HepG2 (cell line): Measurements from ENCODE around the gene ACADVL. TPM values are rescaled to one million over a fixed set of nuclear protein-coding genes. Genes with fewer than 3 reads are reported as not detected.
A peak's percentile ranks its signal among the peaks of the same experiment; 100 is the strongest.

ENCODE experiments used
- AGO1 ChIP-seq: fragments of 200-400 bp; formaldehyde crosslinking; IDR thresholded peaks from 2 replicates; pipeline ENCODE4 v1.6.1; 2017; ENCODE audit warnings: mild to moderate bottlenecking, low read depth, low read length, moderate library complexity; ENCODE audit not compliant: poor library complexity, severe bottlenecking
- ATAD3A ChIP-seq: sonication (generic); formaldehyde crosslinking; IDR thresholded peaks from 2 replicates; pipeline ENCODE4 v1.4.0; 2020; ENCODE audit warnings: missing genetic modification reagents
- MYC ChIP-seq: sonication (generic); formaldehyde crosslinking; IDR thresholded peaks from 2 replicates; pipeline ENCODE4 v1.9.0; 2021; ENCODE audit warnings: missing genetic modification reagents, borderline replicate concordance
- SATB2 ChIP-seq: sonication (generic); formaldehyde crosslinking; IDR thresholded peaks from 2 replicates; pipeline ENCODE4 v1.5.0; 2020; ENCODE audit warnings: missing genetic modification reagents
- SNRNP70 ChIP-seq: fragments of 200-400 bp; formaldehyde crosslinking; IDR thresholded peaks from 2 replicates; pipeline ENCODE4 v1.6.1; 2017; ENCODE audit warnings: mild to moderate bottlenecking, low read depth, low read length, moderate library complexity
- TBP ChIP-seq: sonication (generic); formaldehyde crosslinking; IDR thresholded peaks from 2 replicates; pipeline ENCODE4 v1.5.0; 2020; ENCODE audit warnings: missing genetic modification reagents
- TMF1 ChIP-seq: sonication (generic); formaldehyde crosslinking; IDR thresholded peaks from 2 replicates; pipeline ENCODE4 v1.8.1; 2022; ENCODE audit warnings: low read depth, missing genetic modification reagents
- YEATS2 ChIP-seq: sonication (generic); formaldehyde crosslinking; IDR thresholded peaks from 2 replicates; pipeline ENCODE4 v1.4.0; 2020; ENCODE audit warnings: missing genetic modification reagents, borderline replicate concordance
- ZBTB20 ChIP-seq: sonication (generic); formaldehyde crosslinking; IDR thresholded peaks from 2 replicates; pipeline ENCODE4 v1.8.1; 2023; ENCODE audit warnings: missing genetic modification reagents, low read depth, mild to moderate bottlenecking, borderline replicate concordance
- ZC3H4 ChIP-seq: sonication (generic); formaldehyde crosslinking; IDR thresholded peaks from 2 replicates; pipeline ENCODE4 v1.4.0; 2020; ENCODE audit warnings: missing genetic modification reagents, borderline replicate concordance
- ZFP91 ChIP-seq: sonication (generic); formaldehyde crosslinking; IDR thresholded peaks from 2 replicates; pipeline ENCODE4 v1.9.0; 2022; ENCODE audit warnings: missing genetic modification reagents, mild to moderate bottlenecking, borderline replicate concordance
- ZMYM4 ChIP-seq: sonication (generic); formaldehyde crosslinking; IDR thresholded peaks from 2 replicates; pipeline ENCODE4 v1.8.1; 2023; ENCODE audit warnings: mild to moderate bottlenecking, missing genetic modification reagents
- ZNF281 ChIP-seq: sonication (generic); formaldehyde crosslinking; IDR thresholded peaks from 2 replicates; pipeline ENCODE4 v1.4.0; 2020; ENCODE audit warnings: missing genetic modification reagents, borderline replicate concordance
- ZNF292 ChIP-seq: sonication (generic); formaldehyde crosslinking; IDR thresholded peaks from 2 replicates; pipeline ENCODE4 v1.8.1; 2022; ENCODE audit warnings: mild to moderate bottlenecking, low read depth, missing genetic modification reagents, borderline replicate concordance
- ZNF414 ChIP-seq: sonication (generic); formaldehyde crosslinking; IDR thresholded peaks from 2 replicates; pipeline ENCODE4 v1.5.0; 2020; ENCODE audit warnings: missing genetic modification reagents
- ZNF451 ChIP-seq: sonication (generic); formaldehyde crosslinking; IDR thresholded peaks from 2 replicates; pipeline ENCODE4 v1.5.0; 2020; ENCODE audit warnings: mild to moderate bottlenecking, missing genetic modification reagents
- ZNF501 ChIP-seq: sonication (generic); formaldehyde crosslinking; IDR thresholded peaks from 2 replicates; pipeline ENCODE4 v1.5.1; 2020; ENCODE audit warnings: mild to moderate bottlenecking, moderate library complexity, missing genetic modification reagents
- ZNF768 ChIP-seq: sonication (generic); formaldehyde crosslinking; IDR thresholded peaks from 2 replicates; pipeline ENCODE4 v1.4.0; 2020; ENCODE audit warnings: missing genetic modification reagents
- polyA plus RNA-seq, 8 experiments: library from polyadenylated mRNA; depleted of rRNA in 3 of 8; stranded (reverse) in 7 of 8; unstranded in 1 of 8; fragments of >200 nt; fragmentation: Illumina TruSeq in 4 of 8; extraction: Trizol in 4 of 8; gene quantifications; 2 replicates each; pipeline versions ENCODE4 v1.2.1 to v1.2.3, GENCODE V29; 2011 to 2016; ENCODE audit warnings: low read depth in 4 of 8, missing spikeins in 1 of 8, mixed read lengths in 1 of 8; ENCODE audit not compliant: insufficient read depth in 1 of 8
- total RNA-seq, 5 experiments: library from RNA; depleted of rRNA; stranded (reverse); fragments of >200 nt; fragmentation: Illumina TruSeq; extraction: Trizol; gene quantifications; 2 replicates each; pipeline ENCODE4 v1.2.3, GENCODE V29; 2016; ENCODE audit warnings: low read depth in 1 of 5

The ACADVL gene
- total and polyA plus RNA-seq, 2 of the 13 experiments (the other 11 are each of a cell fraction or from before 2014, with no cell fraction given), result 219 to 412 TPM

- TF ChIP-seq ZNF501 (no peak; the same call in 1 of the 2 replicates), ATAD3A (CRISPR knock-in tag) (no peak), ZNF281 (peak; percentile 9; the same call in 1 of the 2 replicates), AGO1 (peak; percentile 98), YEATS2 (CRISPR knock-in tag) (peak; percentile 76; the same call in 1 of the 2 replicates), SNRNP70 (peak; percentile 89), TBP (CRISPR knock-in tag) (0 out of 2 replicates have a peak, but pooled peaks have one; percentile 29), ZC3H4 (0 out of 2 replicates have a peak, but pooled peaks have one; percentile 6), ZNF768 (CRISPR knock-in tag) (peak; percentile 9; the same call in 1 of the 2 replicates), TMF1 (CRISPR knock-in tag) (no peak), ZNF292 (no peak), ZBTB20 (0 out of 2 replicates have a peak, but pooled peaks have one; percentile 54), ZMYM4 (CRISPR knock-in tag) (peak; percentile 47), SATB2 (CRISPR knock-in tag) (no peak), ZFP91 (peak; percentile 76; the same call in 1 of the 2 replicates), ZNF414 (peak; percentile 25; the same call in 1 of the 2 replicates), MYC (CRISPR knock-in tag) (peak; percentile 39; the same call in 1 of the 2 replicates), ZNF451 (CRISPR knock-in tag) (no peak; the same call in 1 of the 2 replicates)
Measured at GRCh38 chr17:7241783-7242716, 22.3 kb downstream of the ACADVL start, which contains the start of gene GABARAP (continued).
